ACHN (cell line): ENCODE data around the gene GNE.

ENCODE experiments used
- DNase-seq: peaks from one replicate; pipeline ENCODE4 v3.0.0-alpha.2; 2015
- in situ Hi-C: cut with HindIII; loops from 2 replicates; pipeline ENCODE4 v1.10.0; 2017; ENCODE audit warnings: low sequenced_read_pairs, low pct_ligation_motif_present, low pct_unique_long_range_greater_than_20kb

The GNE gene

DNA sequence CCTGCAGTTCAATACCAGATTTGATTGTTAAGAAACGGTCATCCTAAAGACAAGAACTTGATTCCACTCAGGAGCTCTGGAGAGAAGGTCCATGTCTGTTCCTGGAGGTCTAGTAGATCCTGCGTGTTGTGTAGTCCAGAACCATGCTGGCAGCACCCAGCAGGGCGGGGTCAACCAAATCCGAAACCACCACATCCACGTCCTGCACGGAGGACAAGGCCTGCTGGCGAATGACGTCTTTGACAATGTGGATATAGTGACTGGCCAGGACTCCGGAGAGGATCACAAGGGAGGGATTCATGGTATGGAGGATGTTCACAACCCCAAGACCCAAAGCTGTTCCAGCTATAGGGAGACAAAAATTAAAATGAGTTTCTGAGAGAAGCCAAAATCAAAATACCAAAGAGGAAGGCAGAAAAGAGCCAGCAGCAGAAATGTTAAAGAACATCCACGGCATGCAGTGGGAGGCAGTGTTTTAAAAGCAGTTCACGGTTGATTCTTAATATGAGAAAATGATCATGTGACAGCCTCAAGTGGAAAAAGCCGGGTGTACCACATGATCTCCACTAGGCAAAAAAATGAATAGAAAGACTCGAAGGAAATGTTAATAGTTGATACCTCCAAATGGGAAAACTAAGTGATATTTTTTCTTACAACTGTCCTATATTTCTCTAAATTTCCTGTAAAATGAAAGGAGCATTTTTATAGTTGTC lies 40.8 kb downstream of the GNE start:
- no peak for DNase-seq
- in situ Hi-C loops = loop anchor here (25.0 kb wide), 1 partner anchor 145 kb away; no protein-coding TSS in a partner anchor

DNA sequence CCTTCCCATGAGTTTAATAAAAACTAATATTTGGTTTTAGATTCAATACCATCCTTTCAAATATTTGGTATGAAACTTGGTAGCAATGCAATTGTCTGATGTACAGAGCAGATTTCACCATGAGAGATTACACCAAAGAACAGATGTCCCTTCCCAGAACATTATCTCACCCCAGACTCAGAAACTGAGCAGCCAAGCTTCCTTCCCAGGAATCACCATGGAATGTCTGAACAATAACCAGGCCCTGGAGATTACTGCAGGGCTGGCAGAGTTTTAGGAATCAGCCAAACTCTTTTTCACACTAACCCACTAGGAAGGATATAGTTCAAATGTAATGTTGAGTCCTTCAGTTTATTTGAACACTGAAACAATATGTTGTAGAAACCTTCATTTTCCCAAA lies 43.7 kb downstream of the GNE start:
- in situ Hi-C loops = loop anchor here (25.0 kb wide), 1 partner anchor 148 kb away; no protein-coding TSS in a partner anchor
- no peak for DNase-seq

DNA sequence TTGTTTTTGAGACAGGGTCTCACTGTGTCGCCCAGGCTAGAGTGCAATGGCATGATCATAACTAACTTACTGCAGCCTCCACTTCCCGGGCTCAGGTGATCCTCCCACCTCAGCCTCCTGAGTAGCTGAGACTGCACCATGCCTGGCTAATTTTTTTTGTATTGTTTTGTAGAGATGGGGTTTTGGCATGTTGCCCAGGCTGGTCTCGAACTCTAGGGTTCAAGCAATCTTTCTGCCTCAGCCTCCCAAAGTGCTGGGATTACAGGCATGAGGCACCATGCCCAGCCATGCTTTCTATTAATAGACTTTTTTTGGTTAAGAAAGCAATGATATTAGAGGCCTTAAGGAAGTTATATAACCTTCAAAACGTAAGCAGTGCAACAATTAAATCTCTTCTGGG lies 44.3 kb downstream of the GNE start:
- DNase-seq = no peak
- in situ Hi-C loops = loop anchor here (25.0 kb wide), 1 partner anchor 148 kb away; no protein-coding TSS in a partner anchor

DNA sequence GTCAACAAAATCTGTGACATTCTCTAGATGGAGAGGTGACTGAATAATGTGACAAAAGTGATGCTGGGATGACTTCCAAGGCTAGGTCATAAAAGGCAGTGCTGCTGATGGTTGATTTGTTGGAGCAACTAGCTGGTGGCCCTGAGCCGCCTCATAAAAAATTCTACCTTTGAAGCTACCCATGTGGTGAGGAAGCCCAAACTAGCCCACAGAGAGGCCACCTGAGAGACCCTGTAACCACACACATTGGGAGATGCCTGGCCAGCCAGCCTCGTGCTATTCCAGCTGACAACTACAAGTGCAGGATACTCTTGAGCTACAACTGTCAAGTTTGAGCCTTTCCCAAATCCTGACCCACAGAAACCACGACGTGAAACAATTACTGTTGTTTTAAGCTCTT lies 44.9 kb downstream of the GNE start:
- in situ Hi-C loops = loop anchor here (25.0 kb wide), 1 partner anchor 149 kb away; no protein-coding TSS in a partner anchor
- DNase-seq = no peak

DNA sequence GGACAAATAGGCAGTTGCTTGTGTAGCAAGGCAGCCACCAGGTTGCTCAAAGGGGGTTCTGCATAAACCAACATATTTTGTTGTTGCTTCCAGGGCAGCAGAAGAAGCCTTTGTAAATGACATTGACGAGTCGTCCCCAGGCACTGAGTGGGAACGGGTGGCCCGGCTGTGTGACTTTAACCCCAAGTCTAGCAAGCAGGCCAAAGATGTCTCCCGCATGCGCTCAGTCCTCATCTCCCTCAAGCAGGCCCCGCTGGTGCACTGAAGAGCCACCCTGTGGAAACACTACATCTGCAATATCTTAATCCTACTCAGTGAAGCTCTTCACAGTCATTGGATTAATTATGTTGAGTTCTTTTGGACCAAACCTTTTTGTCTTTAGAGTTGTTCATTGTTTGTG lies 46.7 kb downstream of the GNE start:
- in situ Hi-C loops = loop anchor here (25.0 kb wide), 1 partner anchor 151 kb away; no protein-coding TSS in a partner anchor
- no peak for DNase-seq

DNA sequence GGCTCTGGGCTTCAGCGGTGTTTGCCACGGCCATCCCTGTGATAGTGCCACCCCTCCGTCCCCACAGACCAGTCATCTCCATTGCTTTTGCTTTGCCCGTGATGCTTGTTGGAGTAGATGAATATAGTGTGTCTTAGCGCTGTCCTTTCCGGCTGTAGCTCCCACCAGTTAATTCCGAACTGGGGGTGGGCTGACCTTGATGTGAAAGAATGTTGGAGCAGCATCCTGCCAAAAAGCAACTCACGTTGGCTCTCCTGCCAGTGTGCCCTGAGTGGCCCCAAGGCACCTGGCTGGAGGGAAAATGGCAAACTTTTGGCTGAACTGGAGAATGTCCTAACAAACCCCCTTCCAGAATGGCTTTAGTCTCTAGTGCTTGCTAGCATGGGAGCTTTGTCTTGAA lies 47.5 kb downstream of the GNE start:
- in situ Hi-C loops = loop anchor here (25.0 kb wide), 1 partner anchor 152 kb away; no protein-coding TSS in a partner anchor
- DNase-seq = no peak

DNA sequence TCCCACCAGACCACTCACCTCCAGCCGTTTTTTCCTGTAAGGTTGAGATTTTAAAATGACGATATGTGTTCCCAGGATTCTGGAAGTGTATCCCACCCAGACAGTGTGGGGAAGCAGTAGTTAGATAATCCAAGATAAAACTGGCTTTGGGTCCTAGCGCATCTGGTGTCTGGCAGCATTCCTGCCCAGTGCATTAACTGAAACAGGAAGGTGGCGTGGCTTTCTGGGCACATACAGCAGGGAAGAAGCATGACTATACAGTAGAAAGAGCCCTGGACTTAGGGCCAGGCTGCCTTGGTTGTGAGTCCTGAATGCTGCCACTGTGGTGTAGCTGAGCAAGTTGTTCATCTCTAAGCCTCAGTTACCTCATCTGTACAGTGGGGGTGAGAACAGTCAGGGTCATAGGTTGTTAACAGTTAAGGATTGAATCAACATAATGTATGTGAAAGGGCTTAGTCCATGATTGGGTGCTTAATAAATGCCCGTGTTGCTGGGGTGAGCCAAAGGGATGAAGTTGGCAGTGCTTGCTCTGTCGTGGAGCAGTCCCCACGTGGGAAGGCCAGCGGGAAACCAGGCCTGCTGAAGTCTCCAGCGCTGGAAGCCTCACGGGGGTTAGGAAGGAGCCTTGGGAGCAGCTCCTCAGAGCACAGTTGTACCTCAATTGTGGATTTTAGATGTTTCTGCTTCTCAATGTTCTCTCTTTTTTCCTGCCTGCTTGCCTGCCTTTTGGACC lies 49.6 kb downstream of the GNE start:
- in situ Hi-C loops = loop anchor here (25.0 kb wide), 1 partner anchor 154 kb away; no protein-coding TSS in a partner anchor
- DNase-seq = no peak

DNA sequence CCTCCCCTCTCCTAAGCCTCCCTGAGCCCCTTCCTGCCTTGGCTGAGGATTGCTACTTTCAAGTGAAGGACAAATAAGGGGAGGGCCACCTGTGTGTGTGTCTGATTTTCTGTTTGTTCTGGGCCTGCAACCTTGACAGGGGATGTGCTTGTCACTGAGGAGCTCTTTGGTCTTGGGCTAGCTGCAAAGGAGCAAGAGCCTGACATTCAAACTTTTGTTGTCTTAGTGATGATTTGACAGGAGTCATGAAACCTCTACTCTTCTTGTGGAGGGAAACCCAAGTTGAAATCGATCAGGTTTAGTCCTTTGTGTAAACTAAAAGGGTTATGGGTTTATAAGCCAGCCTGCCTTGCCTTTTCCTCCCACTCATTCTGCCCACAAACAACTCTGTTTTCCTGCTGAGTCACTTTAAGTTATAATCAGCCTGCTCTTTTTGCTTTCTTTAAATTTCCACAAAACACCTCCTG lies 50.7 kb downstream of the GNE start:
- in situ Hi-C loops = loop anchor here (25.0 kb wide), 1 partner anchor 155 kb away; no protein-coding TSS in a partner anchor
- no peak for DNase-seq

DNA sequence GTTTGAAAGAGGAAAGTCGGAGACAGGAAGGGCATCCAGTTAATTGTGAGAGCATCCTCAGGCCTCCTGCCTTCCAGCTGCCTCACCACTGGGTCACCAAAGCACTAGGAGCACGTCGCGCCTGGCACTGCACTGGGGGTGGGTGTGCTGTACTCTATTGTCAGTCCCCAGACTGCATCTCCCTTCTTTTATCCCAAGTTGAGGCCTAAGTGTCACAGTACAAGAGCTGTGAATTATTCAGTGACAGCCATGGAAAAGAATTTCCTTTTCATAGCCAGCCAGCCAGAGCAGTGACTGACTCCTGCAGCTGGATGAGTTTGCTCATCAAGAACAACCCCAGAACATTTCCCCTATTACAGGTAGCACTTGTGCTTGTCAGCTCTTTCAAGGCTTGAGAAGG lies 51.2 kb downstream of the GNE start:
- peak; percentile 55 for DNase-seq
- in situ Hi-C loops = loop anchor here (25.0 kb wide), 1 partner anchor 155 kb away; no protein-coding TSS in a partner anchor

DNA sequence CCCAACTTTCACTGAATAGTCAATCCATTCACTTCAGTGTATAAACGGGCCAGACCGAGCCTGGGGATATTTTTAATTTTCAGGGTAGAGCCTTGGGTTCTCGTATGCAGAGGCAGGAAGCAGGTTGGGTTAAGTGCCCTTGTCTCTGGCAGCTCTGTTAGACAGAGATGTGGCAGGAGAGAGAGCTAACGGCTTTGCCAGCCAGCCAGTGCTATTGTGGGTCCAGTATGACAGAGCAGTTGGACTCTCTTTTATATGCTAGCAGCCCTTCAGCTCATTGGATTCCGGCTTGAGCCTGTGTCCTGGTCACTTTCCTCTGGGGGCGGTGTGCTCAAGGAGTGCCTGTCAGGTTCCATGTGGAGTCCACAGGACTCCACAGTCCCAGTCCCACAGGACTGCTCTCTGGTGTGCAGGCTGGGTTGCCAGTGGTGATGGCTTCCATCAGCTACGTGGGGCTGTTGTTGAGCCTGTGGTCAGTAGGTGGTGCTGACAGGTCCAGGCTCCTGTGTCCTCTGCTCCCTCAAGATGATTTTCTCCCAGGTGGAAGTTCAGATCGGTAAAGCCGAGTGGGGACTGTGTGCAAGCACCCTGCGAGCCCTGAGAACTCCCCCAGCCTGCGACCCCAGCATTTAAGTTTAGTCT lies 53.2 kb downstream of the GNE start:
- in situ Hi-C loops = loop anchor here (25.0 kb wide), 1 partner anchor 157 kb away; no protein-coding TSS in a partner anchor
- peak; percentile 36 for DNase-seq

DNA sequence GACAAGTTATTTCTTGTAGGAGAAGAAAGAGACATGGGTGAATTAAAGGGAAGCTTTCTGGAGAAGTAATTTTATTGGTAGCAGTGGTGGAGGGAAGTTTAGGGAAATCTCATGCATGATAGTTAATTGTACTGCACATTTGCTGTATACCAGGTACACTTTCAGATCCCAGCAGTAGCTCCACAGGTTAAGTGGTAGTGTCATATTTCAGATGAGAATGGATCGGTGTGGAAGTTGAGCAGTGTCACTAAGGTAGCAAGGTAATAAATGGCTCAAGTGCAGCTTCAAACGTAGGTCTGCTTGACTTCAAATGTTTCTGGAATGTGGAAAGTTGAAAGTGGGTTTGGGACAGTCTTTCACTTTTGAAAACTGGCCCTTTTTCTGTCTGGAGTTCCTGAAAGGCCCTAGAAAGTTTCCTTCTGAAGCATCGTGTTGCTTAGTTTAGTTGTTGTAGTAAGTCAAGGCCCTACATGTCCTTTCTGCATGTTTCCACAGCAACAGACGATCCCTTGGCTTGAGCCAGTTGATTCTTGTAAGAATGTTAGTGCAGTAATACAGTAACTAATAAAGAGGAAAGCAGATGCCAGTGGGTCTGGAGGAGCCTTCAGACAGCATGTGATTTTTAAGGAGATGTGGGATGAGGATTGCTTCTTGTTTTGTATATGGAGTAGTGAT lies 63.8 kb downstream of the GNE start:
- in situ Hi-C loops = no loop called here
- no peak for DNase-seq

DNA sequence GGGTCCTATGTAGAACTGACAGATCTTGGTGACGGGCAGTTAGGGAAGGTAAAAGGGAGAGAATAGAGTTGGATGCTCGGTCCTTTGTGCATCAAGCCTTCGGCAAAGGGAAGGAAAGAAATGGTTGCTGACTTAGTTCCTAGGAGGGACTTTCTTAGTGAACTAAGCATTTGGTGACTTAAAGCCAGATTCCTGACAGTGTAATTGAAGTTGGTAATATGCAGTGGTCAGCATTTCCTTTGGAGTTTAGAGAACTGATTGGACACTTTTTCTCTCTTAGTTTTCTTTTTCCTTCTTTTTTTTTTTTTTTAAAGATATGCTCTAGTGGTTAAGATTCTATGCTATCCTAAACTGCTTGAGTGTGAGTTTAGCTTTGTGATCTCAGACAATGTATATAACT lies 65.2 kb downstream of the GNE start:
- in situ Hi-C loops = no loop called here

DNA sequence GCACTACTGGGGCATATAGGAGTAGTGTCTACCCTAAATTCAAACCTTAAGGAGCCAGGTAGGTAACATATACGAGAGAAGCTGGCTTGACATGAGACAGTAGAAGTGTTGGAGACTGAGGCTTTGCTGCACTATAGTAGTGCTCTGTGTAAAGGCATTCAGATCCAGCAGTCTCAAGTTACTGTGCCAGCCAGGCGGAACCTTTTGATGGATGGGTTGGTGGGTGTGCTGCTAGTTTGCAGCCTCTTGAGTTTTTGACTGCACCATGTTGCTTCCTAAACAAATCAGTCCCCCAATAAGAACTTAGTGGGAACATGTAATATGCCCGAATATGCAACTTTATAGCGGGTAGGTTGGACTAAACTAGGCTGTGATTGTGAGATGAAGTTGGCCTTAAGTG lies 66.1 kb downstream of the GNE start:
- DNase-seq = peak; percentile 32
- in situ Hi-C loops = no loop called here

More for the DNA sequence above, 65.2 kb downstream of the GNE start:
- no peak for DNase-seq

DNA sequence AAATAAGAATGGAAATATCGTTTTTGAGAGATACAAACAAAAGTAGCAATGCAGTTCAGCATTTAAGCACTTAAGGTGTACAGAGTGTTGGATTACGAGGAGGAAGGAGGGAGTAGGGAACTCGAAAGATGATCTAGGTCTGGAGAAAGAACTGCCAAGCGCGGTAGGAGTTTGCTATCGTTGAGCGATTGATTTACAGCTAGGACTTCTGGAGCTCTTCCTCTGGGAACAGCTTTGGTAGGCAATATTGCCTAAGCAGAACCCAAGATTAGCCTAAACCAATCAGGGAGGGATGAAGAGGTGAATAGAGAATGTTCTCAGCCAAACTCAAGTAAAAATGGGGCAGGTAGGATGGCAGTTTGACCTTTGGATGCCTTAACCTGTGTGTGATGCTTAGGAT lies 66.6 kb downstream of the GNE start:
- no peak for DNase-seq
- in situ Hi-C loops = no loop called here

DNA sequence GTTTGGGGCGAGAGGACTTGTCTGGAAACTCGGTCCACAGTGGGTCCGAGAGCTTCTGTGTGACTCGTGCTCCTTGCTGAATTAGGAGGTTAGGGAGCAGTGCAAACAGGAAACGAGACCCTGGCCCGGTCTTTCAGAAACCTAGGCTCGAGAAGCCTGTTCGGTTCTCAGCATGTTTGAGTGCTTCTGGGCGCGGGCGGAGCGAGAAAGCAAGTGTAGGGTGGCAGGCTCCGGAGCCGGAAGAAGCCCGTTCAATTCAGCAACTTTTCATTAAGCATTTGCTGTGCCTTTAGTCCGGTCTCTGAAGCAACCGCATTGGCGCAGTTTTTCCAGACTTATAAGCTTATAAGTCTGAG lies 67.0 kb downstream of the GNE start:
- DNase-seq = peak; percentile 32

DNA sequence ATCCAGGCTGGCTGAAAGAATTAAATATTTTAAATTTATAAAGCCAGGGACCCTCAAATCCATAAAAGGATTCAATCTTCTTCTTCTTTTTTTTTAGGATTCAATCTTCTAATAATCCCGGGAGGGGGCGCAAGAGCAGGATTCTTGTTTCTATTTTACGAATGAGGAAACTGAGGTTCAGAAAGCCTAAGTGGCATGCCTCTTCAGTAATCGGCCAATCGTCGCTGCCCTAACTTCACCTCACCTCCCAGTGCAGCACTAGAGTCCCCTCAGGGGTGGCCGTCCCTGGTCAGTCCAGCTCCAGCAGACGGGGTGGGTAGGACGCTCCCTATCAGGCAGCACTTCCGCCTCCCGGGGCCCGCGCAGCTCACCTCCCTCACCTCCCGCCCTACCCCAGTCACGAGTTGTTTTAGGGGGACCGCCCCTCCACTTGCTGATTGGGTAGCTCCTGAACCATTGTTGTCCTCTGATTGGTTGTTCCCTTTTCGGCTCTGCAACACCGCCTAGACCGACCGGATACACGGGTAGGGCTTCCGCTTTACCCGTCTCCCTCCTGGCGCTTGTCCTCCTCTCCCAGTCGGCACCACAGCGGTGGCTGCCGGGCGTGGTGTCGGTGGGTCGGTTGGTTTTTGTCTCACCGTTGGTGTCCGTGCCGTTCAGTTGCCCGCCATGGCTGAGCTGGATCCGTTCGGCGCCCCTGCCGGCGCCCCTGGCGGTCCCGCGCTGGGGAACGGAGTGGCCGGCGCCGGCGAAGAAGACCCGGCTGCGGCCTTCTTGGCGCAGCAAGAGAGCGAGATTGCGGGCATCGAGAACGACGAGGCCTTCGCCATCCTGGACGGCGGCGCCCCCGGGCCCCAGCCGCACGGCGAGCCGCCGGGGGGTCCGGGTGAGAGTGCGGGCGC lies 67.6 kb downstream of the GNE start, which contains the start of gene CLTA:
Gene CLTA, plus strand, starts transcription at position 534 of the 902 bp plus-strand sequence. Its CDS starts 136 bp downstream, at position 670.
- peak; percentile 97 for DNase-seq
- in situ Hi-C loops = no loop called here

More for the DNA sequence above, 67.0 kb downstream of the GNE start:
- in situ Hi-C loops = no loop called here

DNA sequence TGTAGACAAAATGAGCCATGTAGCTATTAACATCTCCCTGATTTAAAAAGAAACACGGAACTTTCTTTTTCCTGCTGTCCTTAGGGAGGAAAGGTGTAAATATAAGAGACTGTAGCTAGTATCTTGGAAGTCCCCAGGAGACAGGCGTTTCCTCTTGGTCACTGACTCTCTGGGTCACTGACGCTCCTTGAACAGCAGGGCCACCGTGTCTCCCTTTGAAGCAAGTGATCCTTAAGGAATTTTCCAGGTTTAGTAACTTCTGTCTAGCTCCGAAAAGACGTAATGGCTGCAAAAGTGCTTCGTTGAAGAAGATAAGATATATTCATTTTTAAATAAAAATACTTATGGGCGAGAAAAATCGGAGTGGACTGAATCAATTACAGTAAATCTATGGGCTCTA lies 68.3 kb downstream of the GNE start:
- DNase-seq = peak; percentile 29
- in situ Hi-C loops = no loop called here
